ENCODE data around the gene GAB2.

The GAB2 gene

GRCh38 chr11:78266451-78266850 lies 151.2 kb downstream of the GAB2 start:
- TF ChIP-seq, protein P1, sequence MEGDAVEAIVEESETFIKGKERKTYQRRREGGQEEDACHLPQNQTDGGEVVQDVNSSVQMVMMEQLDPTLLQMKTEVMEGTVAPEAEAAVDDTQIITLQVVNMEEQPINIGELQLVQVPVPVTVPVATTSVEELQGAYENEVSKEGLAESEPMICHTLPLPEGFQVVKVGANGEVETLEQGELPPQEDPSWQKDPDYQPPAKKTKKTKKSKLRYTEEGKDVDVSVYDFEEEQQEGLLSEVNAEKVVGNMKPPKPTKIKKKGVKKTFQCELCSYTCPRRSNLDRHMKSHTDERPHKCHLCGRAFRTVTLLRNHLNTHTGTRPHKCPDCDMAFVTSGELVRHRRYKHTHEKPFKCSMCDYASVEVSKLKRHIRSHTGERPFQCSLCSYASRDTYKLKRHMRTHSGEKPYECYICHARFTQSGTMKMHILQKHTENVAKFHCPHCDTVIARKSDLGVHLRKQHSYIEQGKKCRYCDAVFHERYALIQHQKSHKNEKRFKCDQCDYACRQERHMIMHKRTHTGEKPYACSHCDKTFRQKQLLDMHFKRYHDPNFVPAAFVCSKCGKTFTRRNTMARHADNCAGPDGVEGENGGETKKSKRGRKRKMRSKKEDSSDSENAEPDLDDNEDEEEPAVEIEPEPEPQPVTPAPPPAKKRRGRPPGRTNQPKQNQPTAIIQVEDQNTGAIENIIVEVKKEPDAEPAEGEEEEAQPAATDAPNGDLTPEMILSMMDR (IDR thresholded peaks at IDR 0.05; ENCODE audit: low read depth, low read length), result no peak
- DNase-seq (ENCODE audit: low read depth in 2 of 2), result no peak

DNA sequence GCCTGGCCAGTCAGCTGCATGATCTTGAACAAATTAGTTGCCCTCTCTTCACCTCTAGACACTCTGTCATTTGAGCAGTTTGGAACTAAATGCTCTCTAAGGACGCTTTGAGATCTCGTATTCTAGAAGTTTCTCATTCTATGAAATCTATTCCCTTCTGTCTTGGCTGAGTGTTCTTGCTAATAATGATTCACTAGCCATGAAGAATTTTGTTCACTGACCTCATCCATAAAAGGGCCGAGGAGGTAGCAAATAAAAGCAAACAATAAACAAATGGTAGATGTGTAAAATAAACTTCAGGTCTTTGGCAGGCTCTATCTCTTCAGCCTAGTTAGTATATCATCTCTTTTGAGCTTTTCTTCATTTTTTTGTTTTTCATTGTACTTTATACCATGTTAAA lies 152.3 kb downstream of the GAB2 start:
- TF ChIP-seq, protein P1 (IDR thresholded peaks at IDR 0.05; ENCODE audit: low read depth, low read length), result no peak
- H3K4me3 ChIP-seq (replicated peaks in 1 of 2; ENCODE audit: low read depth in 2 of 2, low read length in 2 of 2), result no peak overlapping the region
- peak in 1 of 2 donors; percentile 31 for DNase-seq (ENCODE audit: low read depth in 2 of 2)

More at GRCh38 chr11:78266451-78266850, 151.2 kb downstream of the GAB2 start:
- no peak overlapping the region for H3K4me3 ChIP-seq (replicated peaks in 1 of 2; ENCODE audit: low read depth in 2 of 2, low read length in 2 of 2)

DNA sequence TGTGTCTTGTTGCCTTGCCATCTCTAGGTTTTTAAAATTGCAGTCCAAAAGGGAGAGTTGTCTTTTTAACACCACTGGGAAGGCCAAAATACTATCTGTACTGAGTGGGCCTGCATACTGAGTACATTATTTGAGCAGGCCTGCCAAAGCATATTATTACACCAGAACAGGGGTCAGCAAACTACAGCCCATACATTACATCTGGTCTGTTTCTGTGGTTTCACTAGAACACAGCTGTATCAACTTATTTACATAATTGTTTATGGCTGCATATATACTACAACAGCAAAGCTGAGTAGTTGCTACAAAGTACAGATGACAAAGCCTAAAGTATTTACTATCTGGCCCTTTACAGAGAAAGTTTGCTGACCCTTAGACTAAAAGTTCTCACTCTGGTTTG lies 154.9 kb downstream of the GAB2 start:
- TF ChIP-seq, protein P1 (IDR thresholded peaks at IDR 0.05; ENCODE audit: low read depth, low read length), result no peak
- no peak overlapping the region for H3K4me3 ChIP-seq (replicated peaks in 1 of 2; ENCODE audit: low read depth in 2 of 2, low read length in 2 of 2)
- DNase-seq (ENCODE audit: low read depth in 2 of 2), result no peak

DNA sequence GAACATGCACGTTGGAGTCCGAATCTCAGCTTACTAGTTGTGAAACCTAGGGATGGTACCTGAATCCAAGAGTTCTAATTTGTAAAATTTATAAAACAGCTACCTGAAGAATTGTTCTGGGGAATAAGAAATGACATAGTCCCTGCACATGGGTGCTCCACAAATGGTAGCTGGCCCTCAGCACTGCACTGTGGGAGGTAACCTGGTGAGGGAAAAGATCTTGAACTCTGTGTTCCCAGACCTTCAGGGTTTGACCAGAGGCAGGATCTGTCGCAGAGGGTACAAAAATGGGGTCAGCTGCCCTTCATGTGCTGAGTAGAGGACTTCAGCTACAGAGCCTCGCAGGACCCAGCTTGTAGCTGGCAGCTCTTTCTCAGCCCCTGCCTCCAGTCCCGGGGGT lies 155.4 kb downstream of the GAB2 start:
- TF ChIP-seq, protein P1 (IDR thresholded peaks at IDR 0.05; ENCODE audit: low read depth, low read length), result no peak
- DNase-seq (ENCODE audit: low read depth in 2 of 2), result no peak
- no peak overlapping the region for H3K4me3 ChIP-seq (replicated peaks in 1 of 2; ENCODE audit: low read depth in 2 of 2, low read length in 2 of 2)

DNA sequence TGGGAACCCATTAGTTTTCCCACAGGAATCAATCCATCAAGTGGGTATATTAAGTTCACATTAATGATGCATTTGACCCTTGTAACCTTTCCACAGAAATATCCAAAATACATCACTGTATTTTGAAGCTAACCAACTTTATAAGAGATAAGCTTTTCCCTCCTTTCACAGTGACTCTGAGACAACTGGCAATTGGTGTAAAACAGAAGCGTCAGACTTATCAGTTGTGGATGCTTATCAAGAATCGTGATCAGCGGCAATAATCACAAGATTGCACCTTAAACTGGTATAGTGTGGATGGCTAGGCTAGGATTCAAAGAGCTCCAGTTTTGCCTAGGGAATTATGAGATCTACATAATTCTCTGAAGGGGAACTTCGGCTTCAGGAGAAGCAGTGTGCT lies 155.8 kb downstream of the GAB2 start:
- DNase-seq (ENCODE audit: low read depth in 2 of 2), result no peak
- no peak overlapping the region for H3K4me3 ChIP-seq (replicated peaks in 1 of 2; ENCODE audit: low read depth in 2 of 2, low read length in 2 of 2)
- TF ChIP-seq, protein P1 (IDR thresholded peaks at IDR 0.05; ENCODE audit: low read depth, low read length), result no peak

GRCh38 chr11:78261367-78261766 lies 156.3 kb downstream of the GAB2 start:
- no peak overlapping the region for H3K4me3 ChIP-seq (replicated peaks in 1 of 2; ENCODE audit: low read depth in 2 of 2, low read length in 2 of 2)
- DNase-seq (ENCODE audit: low read depth in 2 of 2), result no peak
- TF ChIP-seq, protein P1 (IDR thresholded peaks at IDR 0.05; ENCODE audit: low read depth, low read length), result no peak

DNA sequence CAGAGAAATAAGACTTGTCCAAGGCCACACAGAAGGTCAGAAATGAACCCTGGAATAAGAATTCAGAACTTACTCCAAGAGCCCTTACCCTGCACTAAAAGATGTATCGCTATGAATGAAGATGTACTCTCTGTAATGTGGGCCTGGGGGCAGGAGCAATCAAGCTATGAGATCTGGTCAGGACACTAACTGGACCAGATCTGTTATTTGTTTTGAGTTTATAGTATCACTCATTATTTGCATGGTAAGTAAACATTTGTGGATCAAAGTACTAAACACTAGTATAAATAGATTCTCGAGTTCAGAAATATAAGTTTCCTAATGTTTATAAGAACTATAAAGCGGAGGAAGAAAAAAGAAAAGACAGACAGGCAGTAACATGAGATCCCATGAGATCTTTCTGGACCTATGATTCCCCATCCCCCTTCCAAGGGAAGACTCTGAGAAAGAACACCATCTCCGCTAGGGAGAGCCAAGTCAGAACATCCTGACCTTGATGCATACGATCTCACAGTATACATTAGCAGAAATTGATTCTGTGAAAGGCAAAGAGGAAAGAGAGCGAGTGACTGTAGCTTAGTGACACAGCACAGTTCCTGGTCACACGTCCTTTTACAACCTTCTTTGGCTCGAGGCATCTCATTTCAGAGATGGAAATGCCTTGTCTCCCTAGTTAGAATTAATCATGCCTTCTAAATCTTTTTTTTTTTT lies 157.7 kb downstream of the GAB2 start:
- no peak for DNase-seq (ENCODE audit: low read depth in 2 of 2)
- TF ChIP-seq, protein P1 (IDR thresholded peaks at IDR 0.05; ENCODE audit: low read depth, low read length), result no peak
- H3K4me3 ChIP-seq (replicated peaks in 1 of 2; ENCODE audit: low read depth in 2 of 2, low read length in 2 of 2), result no peak overlapping the region

Measured in cardiac fibroblast (primary cell).